ENCODE measurements around the gene TANGO6. TPM values are rescaled to one million over a fixed set of nuclear protein-coding genes. Genes with fewer than 3 reads are reported as not detected.
"Not testable (repeated sequence)": the region's sequence is repeated elsewhere in the genome, so short reads cannot be mapped to it uniquely, and the experiment has no call there.

TANGO6 gene
- total RNA-seq, 2 donors from 2014 or later: 37.3 to 55.4 TPM

DNA sequence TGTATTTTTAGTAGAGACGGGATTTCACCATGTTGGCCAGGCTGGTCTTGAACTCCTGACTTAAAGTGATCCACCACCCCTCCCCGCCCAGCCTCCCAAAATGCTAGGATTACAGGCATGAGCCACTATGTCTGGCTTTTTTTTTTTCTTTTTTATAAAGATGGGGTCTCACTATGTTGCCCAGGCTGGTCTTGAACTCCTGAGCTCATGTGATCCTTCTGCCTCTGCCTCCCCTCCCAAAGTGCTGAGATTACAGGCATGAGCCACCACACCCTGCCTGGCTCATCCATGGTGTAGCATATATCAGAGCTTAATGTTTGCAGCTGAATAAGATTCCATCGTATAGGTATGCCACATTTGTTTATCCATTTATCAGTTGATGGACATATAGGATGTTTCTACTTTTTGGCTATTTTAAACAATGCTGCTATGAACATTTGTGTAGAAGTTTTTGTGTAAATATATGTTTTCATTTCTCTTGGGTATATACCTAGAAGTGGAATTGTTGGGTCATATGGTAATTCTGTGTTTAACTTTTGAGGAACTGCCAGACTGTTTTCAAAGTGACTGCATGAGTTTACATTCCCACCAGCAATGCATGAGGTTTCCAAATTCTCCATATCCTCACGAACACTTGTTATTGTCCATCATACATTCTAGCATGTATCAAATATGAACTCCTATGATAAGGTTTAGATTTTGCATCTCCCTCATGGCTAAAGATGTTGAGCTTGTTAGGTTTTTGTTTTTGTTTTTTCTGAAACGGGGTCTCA lies 206.5 kb downstream of the TANGO6 start:
- ATAC-seq (ENCODE audit: insufficient number of reproducible peaks, low FRiP score, low read depth): no peak
- no peaks in the 10 kb centered on the region for H3K27me3 ChIP-seq (replicated peaks; ENCODE audit: insufficient read depth)
- H3K36me3 ChIP-seq: no peaks in the 10 kb centered on the region
- no peaks in the 10 kb centered on the region for H3K9me3 ChIP-seq
- no peaks in the 10 kb centered on the region for H3K4me1 ChIP-seq (ENCODE audit: control insufficient read depth in 1 of 2, low read depth in 2 of 2)
- TF ChIP-seq, protein P1, sequence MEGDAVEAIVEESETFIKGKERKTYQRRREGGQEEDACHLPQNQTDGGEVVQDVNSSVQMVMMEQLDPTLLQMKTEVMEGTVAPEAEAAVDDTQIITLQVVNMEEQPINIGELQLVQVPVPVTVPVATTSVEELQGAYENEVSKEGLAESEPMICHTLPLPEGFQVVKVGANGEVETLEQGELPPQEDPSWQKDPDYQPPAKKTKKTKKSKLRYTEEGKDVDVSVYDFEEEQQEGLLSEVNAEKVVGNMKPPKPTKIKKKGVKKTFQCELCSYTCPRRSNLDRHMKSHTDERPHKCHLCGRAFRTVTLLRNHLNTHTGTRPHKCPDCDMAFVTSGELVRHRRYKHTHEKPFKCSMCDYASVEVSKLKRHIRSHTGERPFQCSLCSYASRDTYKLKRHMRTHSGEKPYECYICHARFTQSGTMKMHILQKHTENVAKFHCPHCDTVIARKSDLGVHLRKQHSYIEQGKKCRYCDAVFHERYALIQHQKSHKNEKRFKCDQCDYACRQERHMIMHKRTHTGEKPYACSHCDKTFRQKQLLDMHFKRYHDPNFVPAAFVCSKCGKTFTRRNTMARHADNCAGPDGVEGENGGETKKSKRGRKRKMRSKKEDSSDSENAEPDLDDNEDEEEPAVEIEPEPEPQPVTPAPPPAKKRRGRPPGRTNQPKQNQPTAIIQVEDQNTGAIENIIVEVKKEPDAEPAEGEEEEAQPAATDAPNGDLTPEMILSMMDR (IDR thresholded peaks at IDR 0.05): no peak
- H3K27ac ChIP-seq: no peak overlapping the region
- no peak for DNase-seq (ENCODE audit: low spot score)
- no peak overlapping the region for H3K4me3 ChIP-seq

DNA sequence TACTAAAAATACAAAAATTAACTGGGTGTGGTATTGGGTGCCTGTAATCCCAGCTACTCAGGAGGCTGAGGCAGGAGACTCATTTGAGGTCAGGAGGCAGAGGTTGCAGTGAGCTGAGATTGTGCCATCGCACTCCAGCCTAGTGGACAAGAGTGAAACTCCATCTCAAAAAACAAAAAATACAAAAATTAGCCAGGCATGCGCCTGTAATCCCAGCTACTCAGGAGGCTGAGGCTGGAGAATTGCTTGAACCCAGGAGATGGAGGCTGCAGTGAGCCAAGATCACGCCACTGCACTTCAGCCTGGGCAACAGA lies 208.1 kb downstream of the TANGO6 start:
- not testable (repeated sequence) for DNase-seq (ENCODE audit: low spot score); H3K9me3 ChIP-seq; H3K4me1 ChIP-seq (ENCODE audit: control insufficient read depth in 1 of 2, low read depth in 2 of 2); H3K4me3 ChIP-seq; H3K36me3 ChIP-seq; ATAC-seq (ENCODE audit: insufficient number of reproducible peaks, low FRiP score, low read depth); H3K27me3 ChIP-seq (replicated peaks; ENCODE audit: insufficient read depth); H3K27ac ChIP-seq

DNA sequence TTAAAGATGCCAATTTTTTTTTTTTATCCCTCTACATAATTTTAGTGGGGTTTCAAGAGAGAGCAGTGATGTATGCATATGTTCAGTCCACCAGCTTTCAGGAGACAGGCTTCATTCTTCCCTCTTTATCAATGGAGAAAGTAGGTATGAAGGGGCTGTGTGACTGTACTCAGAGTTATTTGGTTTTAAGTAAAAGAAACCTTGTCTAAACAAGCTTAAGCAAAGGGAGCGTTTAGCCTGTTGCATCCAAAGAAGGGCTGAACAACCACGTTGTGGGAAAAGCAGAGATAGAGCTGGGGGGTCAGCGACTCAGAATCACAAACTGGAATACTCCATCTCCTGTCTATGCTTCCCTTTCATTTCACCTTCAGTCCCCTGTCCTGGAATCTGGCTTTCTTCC lies 211.7 kb downstream of the TANGO6 start:
- TF ChIP-seq, protein P1 (IDR thresholded peaks at IDR 0.05): no peak
- no peak overlapping the region for H3K4me3 ChIP-seq
- no peaks in the 10 kb centered on the region for H3K9me3 ChIP-seq
- no peaks in the 10 kb centered on the region for H3K4me1 ChIP-seq (ENCODE audit: control insufficient read depth in 1 of 2, low read depth in 2 of 2)
- H3K27me3 ChIP-seq (replicated peaks; ENCODE audit: insufficient read depth): no peaks in the 10 kb centered on the region
- DNase-seq (ENCODE audit: low spot score) (no peak), ATAC-seq (ENCODE audit: insufficient number of reproducible peaks, low FRiP score, low read depth) (no peak)
- H3K36me3 ChIP-seq: no peaks in the 10 kb centered on the region
- no peak overlapping the region for H3K27ac ChIP-seq

DNA sequence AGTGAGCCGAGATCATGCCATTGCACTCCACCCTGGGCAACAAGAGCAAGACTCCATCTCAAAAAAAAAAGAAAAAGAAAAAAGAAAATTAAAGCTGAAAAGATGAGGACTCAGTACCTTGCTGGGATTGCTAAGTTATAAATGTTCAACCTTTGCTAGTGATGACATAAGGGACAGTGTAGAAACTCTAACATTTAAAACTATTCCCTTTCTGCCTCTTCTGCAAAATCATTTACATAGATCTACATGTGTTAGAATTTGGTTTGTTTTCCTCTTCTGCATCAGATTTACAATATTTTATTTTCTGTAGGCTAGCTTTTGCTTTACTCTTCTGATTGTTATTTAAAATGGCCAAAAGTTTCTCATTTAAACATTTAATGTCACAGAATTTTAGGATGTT lies 212.6 kb downstream of the TANGO6 start:
- H3K27me3 ChIP-seq (replicated peaks; ENCODE audit: insufficient read depth): no peaks in the 10 kb centered on the region
- no peak for ATAC-seq (ENCODE audit: insufficient number of reproducible peaks, low FRiP score, low read depth)
- H3K4me3 ChIP-seq: no peak overlapping the region
- DNase-seq (ENCODE audit: low spot score): no peak
- no peaks in the 10 kb centered on the region for H3K4me1 ChIP-seq (ENCODE audit: control insufficient read depth in 1 of 2, low read depth in 2 of 2)
- H3K27ac ChIP-seq: no peak overlapping the region
- no peaks in the 10 kb centered on the region for H3K36me3 ChIP-seq
- H3K9me3 ChIP-seq: no peaks in the 10 kb centered on the region
- TF ChIP-seq, protein P1 (IDR thresholded peaks at IDR 0.05): no peak

DNA sequence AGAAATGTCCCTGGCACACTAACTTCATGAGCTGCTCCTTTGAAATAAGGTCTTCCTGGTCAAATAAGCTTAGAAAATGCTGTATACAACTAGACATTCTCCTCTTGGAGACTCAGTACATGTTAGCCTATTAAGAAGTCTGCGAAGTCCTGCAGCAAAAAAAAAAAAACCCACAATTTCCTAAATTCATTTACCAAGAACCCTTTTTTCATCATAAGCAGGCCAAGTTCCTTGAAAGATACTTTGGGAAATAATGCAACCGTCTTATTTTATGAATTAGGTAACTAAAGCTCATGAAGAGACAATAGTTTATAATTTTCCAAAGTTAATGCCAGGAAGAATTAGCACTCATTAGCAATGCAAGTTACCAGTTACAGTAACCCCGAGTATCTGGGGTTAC lies 213.1 kb downstream of the TANGO6 start:
- DNase-seq (ENCODE audit: low spot score) (no peak), ATAC-seq (ENCODE audit: insufficient number of reproducible peaks, low FRiP score, low read depth) (no peak)
- Histone ChIP-seq H3K4me1 (ENCODE audit: control insufficient read depth in 1 of 2, low read depth in 2 of 2) (no peaks in the 10 kb centered on the region), H3K36me3 (no peaks in the 10 kb centered on the region), H3K4me3 (no peak overlapping the region), H3K27ac (no peak overlapping the region), H3K9me3 (no peaks in the 10 kb centered on the region), H3K27me3 (replicated peaks; ENCODE audit: insufficient read depth) (no peaks in the 10 kb centered on the region)
- TF ChIP-seq, protein P1 (IDR thresholded peaks at IDR 0.05): no peak
